ENCODE data around the gene CLEC4C.

CLEC4C gene

DNA sequence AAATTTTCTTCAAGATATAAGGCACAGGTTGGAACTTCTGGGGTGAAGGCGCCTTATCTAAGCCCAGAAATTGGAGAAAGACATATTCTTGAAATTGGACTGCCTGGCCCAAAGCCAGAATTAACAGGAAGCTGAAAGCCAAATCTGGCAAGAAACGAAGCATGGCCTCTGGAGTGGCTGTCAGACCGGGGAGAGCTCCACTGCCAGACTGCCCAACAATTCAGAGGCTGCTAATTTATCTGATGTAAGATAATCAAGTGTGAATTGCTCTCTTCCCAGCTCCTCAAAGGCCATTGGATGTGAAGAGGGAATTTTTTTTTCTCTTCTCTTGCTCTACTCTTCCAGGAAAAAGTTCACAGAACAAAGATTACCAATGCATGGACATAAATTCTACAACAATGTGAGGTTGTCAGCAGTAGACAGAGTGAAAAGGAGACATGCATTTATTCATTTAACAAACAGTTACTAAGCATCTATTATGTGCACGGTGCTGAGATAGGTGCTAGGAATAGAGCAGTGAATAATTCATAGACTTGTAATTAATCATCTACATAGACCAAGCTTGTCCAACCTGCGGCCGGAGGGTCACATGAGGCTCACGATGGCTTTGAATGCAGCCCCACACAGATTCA, 51.5 kb downstream of the CLEC4C start, which contains the start of gene GDF3:
Gene GDF3, minus strand, starts transcription at position 210 of the 632 bp plus-strand sequence. Its CDS starts 47 bp downstream, at position 163.
- TF ChIP-seq CTCF (IDR thresholded peaks at IDR 0.05; ENCODE audit: borderline replicate concordance, insufficient read depth, low read depth, low read length): no peak

GRCh38 chr12:7695237-7695560, 52.0 kb downstream of the CLEC4C start:
- no peak overlapping the region for H3K4me3 ChIP-seq (ENCODE audit: low read depth, low read length)
- no peak for TF ChIP-seq CTCF (IDR thresholded peaks at IDR 0.05; ENCODE audit: borderline replicate concordance, insufficient read depth, low read depth, low read length)

More for the DNA sequence above, 51.5 kb downstream of the CLEC4C start, which contains the start of gene GDF3:
- no peak within 1 kb of the TSS for H3K4me3 ChIP-seq (ENCODE audit: low read depth, low read length)

- TF ChIP-seq CTCF (IDR thresholded peaks at IDR 0.05; ENCODE audit: borderline replicate concordance, insufficient read depth, low read depth, low read length): no peak
- H3K4me3 ChIP-seq (ENCODE audit: low read depth, low read length): no peak overlapping the region
Observed at GRCh38 chr12:7694556-7695236, 52.5 kb downstream of the CLEC4C start.

DNA sequence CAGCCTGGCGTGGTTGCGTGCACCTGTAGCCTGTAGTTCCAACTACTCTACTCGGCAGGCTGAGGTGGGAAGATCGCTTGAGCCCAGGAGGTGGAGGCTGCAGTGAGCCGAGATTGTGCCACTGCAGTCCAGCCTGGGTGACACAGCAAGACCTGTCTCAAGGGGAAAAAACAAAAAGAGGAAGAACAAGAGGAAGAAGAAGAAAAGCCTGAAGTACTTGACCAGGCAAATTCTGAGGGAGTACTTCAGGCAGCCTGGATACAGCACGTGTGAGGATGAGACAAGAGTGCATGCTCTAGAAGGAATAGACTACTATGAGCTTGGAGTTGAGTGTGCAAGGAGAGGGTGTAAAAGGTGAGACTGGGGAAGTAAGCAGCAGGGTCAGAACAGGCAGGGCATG, 53.4 kb downstream of the CLEC4C start:
- no peak for TF ChIP-seq CTCF (IDR thresholded peaks at IDR 0.05; ENCODE audit: borderline replicate concordance, insufficient read depth, low read depth, low read length)
- no peak overlapping the region for H3K4me3 ChIP-seq (ENCODE audit: low read depth, low read length)

DNA sequence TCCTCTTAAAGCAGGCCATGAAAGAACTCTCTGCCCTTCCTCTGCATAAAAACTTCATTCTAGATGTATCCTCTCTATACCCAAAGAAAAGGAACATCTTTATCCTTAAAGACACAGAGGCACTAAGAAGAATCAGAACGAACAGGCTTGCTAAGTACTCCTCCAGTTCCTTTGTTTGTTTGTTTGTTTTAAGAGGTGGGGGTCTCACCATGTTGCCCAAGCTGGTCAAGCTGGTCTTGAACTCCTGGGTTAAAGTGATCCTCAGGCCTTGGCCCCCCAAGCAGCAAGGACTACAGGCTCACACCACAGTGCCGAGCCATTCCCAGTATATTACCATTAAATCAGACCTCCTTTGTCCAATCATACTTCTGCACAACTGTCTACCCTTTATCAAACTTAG, 65.6 kb downstream of the CLEC4C start:
- H3K4me3 ChIP-seq (ENCODE audit: low read depth, low read length): no peak overlapping the region
- TF ChIP-seq CTCF (IDR thresholded peaks at IDR 0.05; ENCODE audit: borderline replicate concordance, insufficient read depth, low read depth, low read length): no peak

Data from GM12875 (cell line).